Breast epithelium (tissue), 3 donors: ENCODE measurements around the gene YAP1.

Experiments used
- CTCF ChIP-seq, 3 donors: fragments of 450-650 bp; IDR thresholded peaks; one replicate each; pipeline ENCODE4 v1.5.1; 2016 to 2017; ENCODE audit warnings: antibody characterized with exemption in 3 of 3, mild to moderate bottlenecking in 3 of 3, moderate library complexity in 3 of 3
- POLR2A ChIP-seq: fragments of 450-650 bp; IDR thresholded peaks from one replicate; pipeline ENCODE4 v1.6.1; 2016; ENCODE audit warnings: antibody characterized with exemption, mild to moderate bottlenecking, moderate library complexity

DNA sequence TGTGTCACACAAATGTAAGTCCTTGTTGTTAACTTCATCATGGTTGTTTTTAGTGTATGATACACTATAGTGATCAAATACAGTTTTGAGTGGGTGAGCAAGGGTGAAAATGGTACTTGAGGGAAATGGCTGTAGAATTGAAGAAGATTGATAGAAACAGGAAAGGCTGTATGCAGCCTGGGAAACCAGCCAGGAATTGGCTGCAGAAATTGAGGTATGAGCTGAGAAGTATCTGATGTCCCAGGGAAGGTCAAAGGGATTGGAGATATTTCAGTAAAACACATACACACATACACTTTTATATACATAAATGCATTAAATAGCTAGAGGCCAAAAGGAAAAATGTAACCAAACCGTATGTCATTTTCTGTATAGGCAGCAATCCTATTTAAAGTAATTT, 13.1 kb upstream of the YAP1 start:
- TF ChIP-seq POLR2A (no peak), CTCF (IDR thresholded peaks at IDR 0.05) (no peak)
